Measurements from ENCODE around the gene SNX9.

DNA sequence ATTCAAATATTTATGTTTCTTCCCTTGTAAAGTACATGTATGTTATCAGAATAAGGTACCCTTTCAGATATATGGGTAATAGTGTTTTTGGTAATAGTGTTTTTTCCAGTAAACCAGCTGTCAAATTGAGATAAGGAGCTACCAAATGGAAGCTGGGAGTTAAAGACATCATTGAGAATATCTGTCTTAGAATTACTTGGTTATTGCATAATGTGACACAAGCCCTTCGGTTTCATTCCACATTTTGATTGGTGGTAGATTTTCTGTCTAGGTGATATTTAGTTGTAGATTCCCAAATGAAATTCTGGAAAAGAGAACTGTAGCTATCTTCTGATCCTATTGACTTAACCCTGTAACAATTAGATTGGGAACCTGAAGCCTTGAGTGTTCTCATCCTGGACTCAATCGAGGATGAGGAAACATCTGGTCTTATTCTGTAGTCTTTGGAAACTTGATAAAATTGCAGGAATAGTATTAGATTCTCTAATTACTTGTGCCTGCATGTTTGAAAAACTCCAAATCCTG lies 83.6 kb downstream of the SNX9 start:
- TF ChIP-seq, protein P1, sequence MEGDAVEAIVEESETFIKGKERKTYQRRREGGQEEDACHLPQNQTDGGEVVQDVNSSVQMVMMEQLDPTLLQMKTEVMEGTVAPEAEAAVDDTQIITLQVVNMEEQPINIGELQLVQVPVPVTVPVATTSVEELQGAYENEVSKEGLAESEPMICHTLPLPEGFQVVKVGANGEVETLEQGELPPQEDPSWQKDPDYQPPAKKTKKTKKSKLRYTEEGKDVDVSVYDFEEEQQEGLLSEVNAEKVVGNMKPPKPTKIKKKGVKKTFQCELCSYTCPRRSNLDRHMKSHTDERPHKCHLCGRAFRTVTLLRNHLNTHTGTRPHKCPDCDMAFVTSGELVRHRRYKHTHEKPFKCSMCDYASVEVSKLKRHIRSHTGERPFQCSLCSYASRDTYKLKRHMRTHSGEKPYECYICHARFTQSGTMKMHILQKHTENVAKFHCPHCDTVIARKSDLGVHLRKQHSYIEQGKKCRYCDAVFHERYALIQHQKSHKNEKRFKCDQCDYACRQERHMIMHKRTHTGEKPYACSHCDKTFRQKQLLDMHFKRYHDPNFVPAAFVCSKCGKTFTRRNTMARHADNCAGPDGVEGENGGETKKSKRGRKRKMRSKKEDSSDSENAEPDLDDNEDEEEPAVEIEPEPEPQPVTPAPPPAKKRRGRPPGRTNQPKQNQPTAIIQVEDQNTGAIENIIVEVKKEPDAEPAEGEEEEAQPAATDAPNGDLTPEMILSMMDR (IDR thresholded peaks at IDR 0.05; ENCODE audit: insufficient read depth, low read depth, low read length): no peak
- no peak for TF ChIP-seq EZH2 (IDR thresholded peaks at IDR 0.05; ENCODE audit: insufficient read depth, low read length)
